HEK293 (cell line): ENCODE measurements around the gene COL13A1.

Experiments
- CTCF ChIA-PET: fragments of 350-600 bp; formaldehyde crosslinking; extraction: SDS; loops from one replicate; lab custom pipeline; 2021; ENCODE audit warnings: antibody characterized with exemption; lab: Yijun Ruan, JAX
- POLR2A ChIA-PET: fragments of 300-600 bp; formaldehyde crosslinking; extraction: SDS; loops from one replicate; lab custom pipeline; 2020; ENCODE audit warnings: antibody characterized with exemption, inconsistent platforms; lab: Yijun Ruan, JAX
- H3K27ac ChIP-seq: fragments of 200-500 bp; sonication (Bioruptor generic); 2 replicates; pipeline ENCODE4 v1.5.1; 2014; ENCODE audit warnings: low read depth, low read length, control low read depth, inconsistent platforms; ENCODE audit errors: extremely low read depth
- H3K36me3 ChIP-seq, 2 experiments: fragments of 200-500 bp in 1 of 2; sonication (Bioruptor generic) in 1 of 2; 1 replicate in 1 of 2; 2 replicates in 1 of 2; pipeline ENCODE4 v1.5.1; 2014 to 2017; ENCODE audit warnings: inconsistent platforms in 2 of 2, low read length in 2 of 2; ENCODE audit not compliant: control insufficient read depth in 2 of 2, insufficient read depth in 1 of 2
- H3K4me1 ChIP-seq: fragments of 200-500 bp; sonication (Bioruptor generic); 2 replicates; pipeline ENCODE4 v1.5.1; 2014; ENCODE audit warnings: mild to moderate bottlenecking, low read length, inconsistent platforms; ENCODE audit not compliant: control insufficient read depth, insufficient read depth
- H3K4me3 ChIP-seq: 2 replicates; pipeline ENCODE4 v1.5.1; 2011; ENCODE audit warnings: low read depth, mild to moderate bottlenecking, control low read depth, low read length, moderate library complexity
- H3K9me3 ChIP-seq: fragments of 200-500 bp; sonication (Bioruptor generic); 2 replicates; pipeline ENCODE4 v1.5.1; 2014; ENCODE audit warnings: low read depth, low read length, inconsistent platforms; ENCODE audit not compliant: control insufficient read depth, insufficient read depth
- EGR2 ChIP-seq: fragments of 450-650 bp; formaldehyde crosslinking; IDR thresholded peaks from 2 replicates; pipeline ENCODE4 v1.5.1; 2016; ENCODE audit warnings: low read depth, missing biosample characterization, missing genetic modification characterization
- FEZF1 ChIP-seq: fragments of 450-650 bp; formaldehyde crosslinking; IDR thresholded peaks from 2 replicates; pipeline ENCODE4 v1.5.1; 2016; ENCODE audit warnings: missing biosample characterization, missing genetic modification characterization
- GLIS2 ChIP-seq: fragments of 450-650 bp; formaldehyde crosslinking; IDR thresholded peaks from 2 replicates; pipeline ENCODE4 v1.5.1; 2016; ENCODE audit warnings: missing biosample characterization, missing genetic modification characterization
- PRDM1 ChIP-seq: fragments of 450-650 bp; formaldehyde crosslinking; IDR thresholded peaks from 2 replicates; pipeline ENCODE4; 2016; ENCODE audit warnings: missing biosample characterization, missing genetic modification characterization
- SP7 ChIP-seq: fragments of 450-650 bp; formaldehyde crosslinking; IDR thresholded peaks from 2 replicates; pipeline ENCODE4 v1.5.1; 2016; ENCODE audit warnings: missing biosample characterization, missing genetic modification characterization
- TCF7L2 ChIP-seq: IDR thresholded peaks from 2 replicates; pipeline ENCODE4 v1.6.1; 2011; ENCODE audit warnings: low read depth, mild to moderate bottlenecking, inconsistent platforms, low read length, moderate library complexity, borderline replicate concordance
- ZBTB17 ChIP-seq: fragments of 450-650 bp; formaldehyde crosslinking; IDR thresholded peaks from 2 replicates; pipeline ENCODE4 v1.5.1; 2016; ENCODE audit warnings: missing biosample characterization, missing genetic modification characterization
- ZBTB21 ChIP-seq: fragments of 450-650 bp; formaldehyde crosslinking; IDR thresholded peaks from 2 replicates; pipeline ENCODE4 v1.5.1; 2017; ENCODE audit warnings: missing biosample characterization, missing genetic modification characterization
- ZBTB48 ChIP-seq: fragments of 450-650 bp; formaldehyde crosslinking; IDR thresholded peaks from 2 replicates; pipeline ENCODE4 v1.5.1; 2016; ENCODE audit warnings: missing biosample characterization, missing genetic modification characterization
- ZFHX2 ChIP-seq: fragments of 450-650 bp; formaldehyde crosslinking; conservative IDR thresholded peaks from 2 replicates; pipeline ENCODE4 v1.5.1; 2016; ENCODE audit warnings: missing biosample characterization, missing genetic modification characterization
- ZNF114 ChIP-seq: fragments of 450-650 bp; formaldehyde crosslinking; IDR thresholded peaks from 2 replicates; pipeline ENCODE4 v1.5.0; 2017; ENCODE audit warnings: missing biosample characterization, missing genetic modification characterization
- ZNF23 ChIP-seq: fragments of 450-650 bp; formaldehyde crosslinking; IDR thresholded peaks from 2 replicates; pipeline ENCODE4 v1.5.1; 2016; ENCODE audit warnings: missing biosample characterization, missing genetic modification characterization, borderline replicate concordance
- ZNF335 ChIP-seq: fragments of 450-650 bp; formaldehyde crosslinking; conservative IDR thresholded peaks from 2 replicates; pipeline ENCODE4 v1.5.1; 2016; ENCODE audit warnings: missing biosample characterization, missing genetic modification characterization
- ZNF473 ChIP-seq: fragments of 450-650 bp; formaldehyde crosslinking; IDR thresholded peaks from 2 replicates; pipeline ENCODE4 v1.5.1; 2017; ENCODE audit warnings: missing biosample characterization, missing genetic modification characterization
- ZNF514 ChIP-seq: fragments of 450-650 bp; formaldehyde crosslinking; IDR thresholded peaks from 2 replicates; pipeline ENCODE4 v1.5.1; 2016; ENCODE audit warnings: missing biosample characterization, missing genetic modification characterization
- ZNF560 ChIP-seq: fragments of 450-650 bp; formaldehyde crosslinking; IDR thresholded peaks from 2 replicates; pipeline ENCODE4 v1.5.1; 2017; ENCODE audit warnings: missing biosample characterization, missing genetic modification characterization, borderline replicate concordance
- ZNF670 ChIP-seq: fragments of 450-650 bp; formaldehyde crosslinking; IDR thresholded peaks from 2 replicates; pipeline ENCODE4 v1.5.1; 2016; ENCODE audit warnings: missing biosample characterization, missing genetic modification characterization, low read depth
- ZNF791 ChIP-seq: fragments of 450-650 bp; formaldehyde crosslinking; IDR thresholded peaks from 2 replicates; pipeline ENCODE4 v1.5.1; 2016; ENCODE audit warnings: missing biosample characterization, missing genetic modification characterization
- TF ChIP-seq, protein P1 (sequence below): fragments of 450-650 bp; formaldehyde crosslinking; IDR thresholded peaks from 2 replicates; pipeline ENCODE4 v1.5.1; 2016; ENCODE audit warnings: missing biosample characterization, missing genetic modification characterization
- TF ChIP-seq, protein P2 (sequence below): fragments of 450-650 bp; formaldehyde crosslinking; IDR thresholded peaks from 2 replicates; pipeline ENCODE4 v1.5.1; 2017; ENCODE audit warnings: missing biosample characterization, missing genetic modification characterization
- TF ChIP-seq, protein P3 (sequence below): fragments of 450-650 bp; formaldehyde crosslinking; IDR thresholded peaks from 2 replicates; pipeline ENCODE4; 2016; ENCODE audit warnings: missing biosample characterization, missing genetic modification characterization
- TF ChIP-seq, protein P4 (sequence below): fragments of 450-650 bp; formaldehyde crosslinking; IDR thresholded peaks from 2 replicates; pipeline ENCODE4 v1.5.1; 2017; ENCODE audit warnings: missing biosample characterization, missing genetic modification characterization

COL13A1 gene

DNA sequence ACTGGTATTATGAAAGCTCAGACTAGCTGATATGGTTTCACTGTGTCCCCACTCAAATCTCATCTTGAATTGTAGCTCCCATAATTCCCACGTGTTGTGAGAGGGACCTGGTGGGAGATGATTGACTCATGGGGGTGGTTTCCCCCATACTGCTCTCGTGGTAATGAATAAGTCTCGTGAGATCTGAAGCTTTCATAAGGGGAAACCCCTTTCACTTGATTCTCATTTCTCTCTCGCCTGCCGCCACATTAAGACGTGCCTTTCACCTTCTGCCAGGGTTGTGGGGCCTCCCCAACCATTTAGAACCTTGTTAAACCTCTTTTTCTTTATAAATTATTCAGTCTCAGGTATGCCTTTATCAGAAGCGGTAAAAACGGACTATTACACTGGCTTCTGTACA lies 40.3 kb downstream of the COL13A1 start:
- Histone ChIP-seq H3K9me3 (no peaks in the 10 kb centered on the region), H3K27ac (no peak overlapping the region), H3K36me3 (no peaks in the 10 kb centered on the region), H3K4me3 (no peak overlapping the region), H3K4me1 (peaks cover 2% of the 10 kb centered on the region; the same call in 1 of the 2 replicates)
- TF ChIP-seq, protein P1, sequence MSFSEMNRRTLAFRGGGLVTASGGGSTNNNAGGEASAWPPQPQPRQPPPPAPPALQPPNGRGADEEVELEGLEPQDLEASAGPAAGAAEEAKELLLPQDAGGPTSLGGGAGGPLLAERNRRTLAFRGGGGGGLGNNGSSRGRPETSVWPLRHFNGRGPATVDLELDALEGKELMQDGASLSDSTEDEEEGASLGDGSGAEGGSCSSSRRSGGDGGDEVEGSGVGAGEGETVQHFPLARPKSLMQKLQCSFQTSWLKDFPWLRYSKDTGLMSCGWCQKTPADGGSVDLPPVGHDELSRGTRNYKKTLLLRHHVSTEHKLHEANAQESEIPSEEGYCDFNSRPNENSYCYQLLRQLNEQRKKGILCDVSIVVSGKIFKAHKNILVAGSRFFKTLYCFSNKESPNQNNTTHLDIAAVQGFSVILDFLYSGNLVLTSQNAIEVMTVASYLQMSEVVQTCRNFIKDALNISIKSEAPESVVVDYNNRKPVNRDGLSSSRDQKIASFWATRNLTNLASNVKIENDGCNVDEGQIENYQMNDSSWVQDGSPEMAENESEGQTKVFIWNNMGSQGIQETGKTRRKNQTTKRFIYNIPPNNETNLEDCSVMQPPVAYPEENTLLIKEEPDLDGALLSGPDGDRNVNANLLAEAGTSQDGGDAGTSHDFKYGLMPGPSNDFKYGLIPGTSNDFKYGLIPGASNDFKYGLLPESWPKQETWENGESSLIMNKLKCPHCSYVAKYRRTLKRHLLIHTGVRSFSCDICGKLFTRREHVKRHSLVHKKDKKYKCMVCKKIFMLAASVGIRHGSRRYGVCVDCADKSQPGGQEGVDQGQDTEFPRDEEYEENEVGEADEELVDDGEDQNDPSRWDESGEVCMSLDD (tag by site-specific recombination), result no peak
- TF ChIP-seq TCF7L2 (no peak), PRDM1 (tag by site-specific recombination) (peak; percentile 16; the same call in 1 of the 2 replicates)
- TF ChIP-seq, protein P2, sequence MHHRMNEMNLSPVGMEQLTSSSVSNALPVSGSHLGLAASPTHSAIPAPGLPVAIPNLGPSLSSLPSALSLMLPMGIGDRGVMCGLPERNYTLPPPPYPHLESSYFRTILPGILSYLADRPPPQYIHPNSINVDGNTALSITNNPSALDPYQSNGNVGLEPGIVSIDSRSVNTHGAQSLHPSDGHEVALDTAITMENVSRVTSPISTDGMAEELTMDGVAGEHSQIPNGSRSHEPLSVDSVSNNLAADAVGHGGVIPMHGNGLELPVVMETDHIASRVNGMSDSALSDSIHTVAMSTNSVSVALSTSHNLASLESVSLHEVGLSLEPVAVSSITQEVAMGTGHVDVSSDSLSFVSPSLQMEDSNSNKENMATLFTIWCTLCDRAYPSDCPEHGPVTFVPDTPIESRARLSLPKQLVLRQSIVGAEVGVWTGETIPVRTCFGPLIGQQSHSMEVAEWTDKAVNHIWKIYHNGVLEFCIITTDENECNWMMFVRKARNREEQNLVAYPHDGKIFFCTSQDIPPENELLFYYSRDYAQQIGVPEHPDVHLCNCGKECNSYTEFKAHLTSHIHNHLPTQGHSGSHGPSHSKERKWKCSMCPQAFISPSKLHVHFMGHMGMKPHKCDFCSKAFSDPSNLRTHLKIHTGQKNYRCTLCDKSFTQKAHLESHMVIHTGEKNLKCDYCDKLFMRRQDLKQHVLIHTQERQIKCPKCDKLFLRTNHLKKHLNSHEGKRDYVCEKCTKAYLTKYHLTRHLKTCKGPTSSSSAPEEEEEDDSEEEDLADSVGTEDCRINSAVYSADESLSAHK (tag by site-specific recombination), result no peak
- ChIA-PET CTCF (no interaction called here), POLR2A (no interaction called here)

DNA sequence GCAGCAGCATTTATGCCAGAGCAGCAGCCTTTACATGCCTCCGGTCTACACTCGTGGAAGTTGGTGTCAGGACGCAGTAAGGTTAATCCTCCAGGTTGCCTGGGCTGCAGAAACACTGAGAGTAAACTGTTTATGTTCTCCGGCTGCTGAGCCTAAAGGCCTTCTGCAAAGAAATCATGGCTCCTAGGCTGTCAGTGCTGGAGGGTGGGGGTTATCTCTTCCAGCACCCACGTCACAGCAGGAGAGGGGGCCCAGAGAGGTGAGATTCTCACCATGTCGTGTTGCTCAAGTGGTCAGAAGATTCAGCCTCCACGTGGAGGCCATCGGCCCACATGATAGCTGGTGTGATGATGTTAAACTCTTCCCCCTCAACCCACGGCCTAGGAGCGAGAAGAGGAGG lies 41.2 kb downstream of the COL13A1 start:
- TF ChIP-seq ZNF335 (tag by site-specific recombination) (no peak), ZNF670 (tag by site-specific recombination) (no peak), ZFHX2 (tag by site-specific recombination) (peak; percentile 79), EGR2 (tag by site-specific recombination) (peak; percentile 93)
- TF ChIP-seq, all 188 proteins: peak for 2
- Histone ChIP-seq H3K4me1 (peaks cover 2% of the 10 kb centered on the region; the same call in 1 of the 2 replicates), H3K27ac (no peak overlapping the region), H3K9me3 (no peaks in the 10 kb centered on the region), H3K4me3 (no peak overlapping the region), H3K36me3 (no peaks in the 10 kb centered on the region)
- POLR2A ChIA-PET, result no interaction called here
- CTCF ChIA-PET, result no interaction called here

DNA sequence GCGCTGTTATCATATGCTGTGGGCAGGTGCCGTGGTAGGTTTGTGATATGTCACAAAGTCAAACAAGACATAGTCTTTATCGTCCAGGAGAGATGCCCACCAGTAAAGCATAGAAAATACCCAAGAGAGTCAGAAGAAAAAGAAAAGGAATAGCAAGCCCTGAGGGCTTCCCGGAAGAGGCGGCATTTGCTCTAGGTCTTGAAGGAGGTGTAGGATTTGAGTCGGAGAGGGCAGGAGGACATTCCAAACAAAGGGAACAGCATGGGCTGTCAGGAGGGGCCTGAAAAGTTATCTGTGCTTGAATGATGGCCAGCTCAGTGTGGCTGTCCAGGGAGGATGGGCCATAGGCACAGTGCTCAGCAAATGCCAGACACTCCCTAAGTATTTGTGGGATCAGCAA lies 42.2 kb downstream of the COL13A1 start:
- CTCF ChIA-PET, result interaction anchor here (0.6 to 1.1 kb wide), 2 partner anchors 43 to 1527 kb away, joined by 3 read pairs; no protein-coding TSS in a partner anchor
- H3K9me3 ChIP-seq, result no peaks in the 10 kb centered on the region
- H3K27ac ChIP-seq, result no peak overlapping the region
- H3K4me1 ChIP-seq, result peaks cover 2% of the 10 kb centered on the region; the same call in 1 of the 2 replicates
- TF ChIP-seq ZBTB48 (tag by site-specific recombination) (0 out of 2 replicates have a peak, but pooled peaks have one; percentile 32), ZBTB17 (tag by site-specific recombination) (no peak)
- TF ChIP-seq, all 188 proteins: peak for 1
- Histone ChIP-seq H3K4me3 (no peak overlapping the region), H3K36me3 (no peaks in the 10 kb centered on the region)
- POLR2A ChIA-PET, result no interaction called here

DNA sequence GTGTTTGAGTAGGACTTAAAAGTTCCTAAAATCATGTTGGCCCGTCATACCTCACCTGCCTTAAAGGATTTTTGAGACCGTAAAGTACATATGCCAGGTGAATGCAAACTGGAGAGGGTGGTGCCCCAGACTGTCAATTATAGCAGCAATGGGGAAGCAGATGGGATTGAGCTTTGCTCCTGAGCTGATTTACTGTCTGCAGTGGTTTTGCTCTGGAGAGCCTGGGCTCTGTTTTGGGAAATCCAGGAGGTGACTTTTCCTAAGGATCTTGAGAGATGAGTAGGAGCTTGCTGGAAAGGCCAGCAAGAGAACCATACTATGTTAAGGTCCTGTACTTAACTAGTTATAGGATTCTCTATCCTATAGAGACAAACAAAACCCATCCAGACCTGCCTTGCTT lies 43.0 kb downstream of the COL13A1 start:
- CTCF ChIA-PET, result interaction anchor here (0.6 to 1.1 kb wide), 2 partner anchors 43 to 1528 kb away, joined by 3 read pairs; no protein-coding TSS in a partner anchor
- Histone ChIP-seq H3K4me1 (peaks cover 2% of the 10 kb centered on the region; the same call in 1 of the 2 replicates), H3K27ac (no peak overlapping the region), H3K36me3 (no peaks in the 10 kb centered on the region), H3K4me3 (no peak overlapping the region), H3K9me3 (no peaks in the 10 kb centered on the region)
- POLR2A ChIA-PET, result no interaction called here
- TF ChIP-seq ZNF560 (no peak), ZNF473 (no peak), ZNF791 (tag by site-specific recombination) (no peak), FEZF1 (tag by site-specific recombination) (no peak), GLIS2 (tag by site-specific recombination) (no peak), ZNF23 (tag by site-specific recombination) (no peak), ZBTB21 (tag by site-specific recombination) (no peak), ZNF114 (tag by site-specific recombination) (no peak), SP7 (tag by site-specific recombination) (no peak), ZNF514 (tag by site-specific recombination) (no peak)
- TF ChIP-seq, protein P3, sequence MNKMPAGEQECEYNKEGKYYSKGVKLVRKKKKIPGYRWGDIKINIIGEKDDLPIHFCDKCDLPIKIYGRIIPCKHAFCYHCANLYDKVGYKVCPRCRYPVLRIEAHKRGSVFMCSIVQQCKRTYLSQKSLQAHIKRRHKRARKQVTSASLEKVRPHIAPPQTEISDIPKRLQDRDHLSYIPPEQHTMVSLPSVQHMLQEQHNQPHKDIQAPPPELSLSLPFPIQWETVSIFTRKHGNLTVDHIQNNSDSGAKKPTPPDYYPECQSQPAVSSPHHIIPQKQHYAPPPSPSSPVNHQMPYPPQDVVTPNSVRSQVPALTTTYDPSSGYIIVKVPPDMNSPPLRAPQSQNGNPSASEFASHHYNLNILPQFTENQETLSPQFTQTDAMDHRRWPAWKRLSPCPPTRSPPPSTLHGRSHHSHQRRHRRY (tag by site-specific recombination), result no peak
- TF ChIP-seq, protein P4, sequence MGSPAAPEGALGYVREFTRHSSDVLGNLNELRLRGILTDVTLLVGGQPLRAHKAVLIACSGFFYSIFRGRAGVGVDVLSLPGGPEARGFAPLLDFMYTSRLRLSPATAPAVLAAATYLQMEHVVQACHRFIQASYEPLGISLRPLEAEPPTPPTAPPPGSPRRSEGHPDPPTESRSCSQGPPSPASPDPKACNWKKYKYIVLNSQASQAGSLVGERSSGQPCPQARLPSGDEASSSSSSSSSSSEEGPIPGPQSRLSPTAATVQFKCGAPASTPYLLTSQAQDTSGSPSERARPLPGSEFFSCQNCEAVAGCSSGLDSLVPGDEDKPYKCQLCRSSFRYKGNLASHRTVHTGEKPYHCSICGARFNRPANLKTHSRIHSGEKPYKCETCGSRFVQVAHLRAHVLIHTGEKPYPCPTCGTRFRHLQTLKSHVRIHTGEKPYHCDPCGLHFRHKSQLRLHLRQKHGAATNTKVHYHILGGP (tag by site-specific recombination), result no peak
